Muscle layer of colon (tissue), 2 donors: ENCODE results near the gene CTSH.

Experiments
- H3K27ac ChIP-seq: one replicate; pipeline ENCODE4 v1.7.0; 2013; ENCODE audit warnings: low read depth, mild to moderate bottlenecking, low read length, moderate library complexity
- H3K27me3 ChIP-seq, 2 donors: one replicate each; pipeline ENCODE4 v1.7.0; 2013; ENCODE audit warnings: low read length in 2 of 2, mild to moderate bottlenecking in 2 of 2; ENCODE audit not compliant: insufficient read depth in 2 of 2, control insufficient read depth in 1 of 2
- H3K36me3 ChIP-seq: one replicate; pipeline ENCODE4 v1.7.0; 2013; ENCODE audit warnings: mild to moderate bottlenecking, low read length; ENCODE audit not compliant: insufficient read depth
- H3K4me1 ChIP-seq: one replicate; pipeline ENCODE4 v1.7.0; 2013; ENCODE audit warnings: mild to moderate bottlenecking, low read length; ENCODE audit not compliant: insufficient read depth
- H3K4me3 ChIP-seq, 2 donors: one replicate each; pipeline ENCODE4 v1.7.0; 2013; ENCODE audit warnings: low read length in 2 of 2, low read depth in 1 of 2, mild to moderate bottlenecking in 1 of 2, moderate library complexity in 1 of 2
- H3K9ac ChIP-seq: one replicate; pipeline ENCODE4 v1.7.0; 2013; ENCODE audit warnings: low read length
- H3K9me3 ChIP-seq: one replicate; pipeline ENCODE4 v1.7.0; 2013; ENCODE audit warnings: mild to moderate bottlenecking, low read length
- donor health status: abdominal sarcoma.
- donor health status: Adenocarcinoma of cecum.

The CTSH gene

DNA sequence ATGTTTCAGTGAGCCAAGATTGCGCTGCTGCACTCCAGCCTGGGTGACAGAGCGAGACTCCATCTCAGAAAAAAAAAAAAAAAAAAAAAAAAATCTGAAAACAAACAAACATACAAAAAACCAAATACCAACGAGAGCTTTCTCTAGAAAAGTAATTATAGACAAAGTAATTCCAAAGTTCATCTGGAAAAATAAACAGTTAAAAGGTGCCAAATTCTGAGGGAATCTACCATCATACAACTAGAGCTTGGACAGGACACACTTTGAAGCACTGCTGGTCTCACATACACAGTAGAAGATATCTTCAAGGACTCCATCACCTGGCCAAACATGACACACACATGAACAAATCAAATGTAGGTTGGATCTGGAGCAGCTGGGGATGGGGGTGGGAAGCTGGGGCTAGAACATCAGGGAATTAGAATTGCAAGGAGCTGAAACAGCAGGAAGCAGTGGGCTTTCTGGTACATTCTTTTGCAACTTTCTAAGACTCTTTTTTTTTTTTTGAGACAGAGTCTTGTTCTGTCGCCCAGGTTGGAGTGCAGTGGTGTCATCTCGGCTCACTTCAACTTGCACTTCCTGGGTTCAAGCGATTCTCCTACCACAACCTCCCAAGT, 41.1 kb upstream of the CTSH start:
- no peaks in the 10 kb centered on the region for H3K27me3 ChIP-seq
- H3K27ac ChIP-seq = no peak overlapping the region
- H3K36me3 ChIP-seq = no peaks in the 10 kb centered on the region
- no peak overlapping the region for H3K4me3 ChIP-seq
- H3K9me3 ChIP-seq = no peaks in the 10 kb centered on the region
- peaks cover 23% of the 10 kb centered on the region for H3K4me1 ChIP-seq
- no peak overlapping the region for H3K9ac ChIP-seq

DNA sequence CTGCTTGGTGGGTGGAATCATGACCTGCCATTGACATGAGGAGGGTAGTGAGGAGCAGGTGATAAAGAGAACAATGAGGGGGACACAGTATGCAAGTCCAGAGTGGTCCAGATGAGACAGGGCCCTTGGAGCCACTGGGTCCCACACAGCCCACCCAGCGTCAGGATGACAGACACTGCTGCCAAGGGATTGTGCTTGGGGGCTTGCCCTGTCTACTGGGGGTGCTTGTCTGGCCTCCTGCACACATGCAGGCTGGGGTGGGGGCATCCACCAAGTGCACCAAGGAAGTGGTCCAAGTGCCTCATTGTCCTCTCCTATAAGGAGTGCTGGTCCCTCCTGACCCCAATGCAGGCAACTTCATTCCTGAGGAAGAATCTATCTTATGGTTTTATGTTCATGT, 39.2 kb upstream of the CTSH start:
- H3K9ac ChIP-seq = no peak overlapping the region
- peaks cover 12% of the 10 kb centered on the region for H3K4me1 ChIP-seq
- no peaks in the 10 kb centered on the region for H3K36me3 ChIP-seq
- H3K4me3 ChIP-seq = no peak overlapping the region
- H3K27me3 ChIP-seq = no peaks in the 10 kb centered on the region
- no peaks in the 10 kb centered on the region for H3K9me3 ChIP-seq
- H3K27ac ChIP-seq = no peak overlapping the region

GRCh38 chr15:78983146-78983918, 38.5 kb upstream of the CTSH start:
- Histone ChIP-seq H3K27ac (no peak overlapping the region), H3K9ac (no peak overlapping the region), H3K4me1 (peaks cover 5% of the 10 kb centered on the region), H3K27me3 (no peaks in the 10 kb centered on the region), H3K36me3 (no peaks in the 10 kb centered on the region), H3K9me3 (no peaks in the 10 kb centered on the region), H3K4me3 (no peak overlapping the region)

DNA sequence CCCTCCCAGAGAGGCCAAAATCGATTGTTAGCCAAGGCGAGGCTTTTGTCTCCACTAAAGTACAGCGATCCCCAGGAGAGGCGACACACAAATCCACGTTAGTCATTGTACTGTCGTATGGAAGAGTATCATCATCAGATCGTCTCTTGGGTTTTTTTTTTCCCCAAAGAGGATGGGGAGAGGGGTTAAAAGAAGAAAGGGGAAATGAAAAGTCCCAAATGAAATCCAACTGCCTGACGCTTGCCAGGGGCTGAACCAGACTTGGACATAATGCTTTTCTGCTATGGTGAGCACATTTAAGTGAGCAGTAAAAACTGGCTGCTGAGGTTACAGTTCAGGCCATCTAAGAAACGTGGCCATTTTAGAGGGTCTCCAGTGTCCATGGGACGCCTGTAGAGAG, 37.9 kb upstream of the CTSH start:
- Histone ChIP-seq H3K27ac (no peak overlapping the region), H3K4me3 (no peak overlapping the region), H3K9me3 (no peaks in the 10 kb centered on the region), H3K27me3 (no peaks in the 10 kb centered on the region), H3K9ac (no peak overlapping the region), H3K36me3 (no peaks in the 10 kb centered on the region), H3K4me1 (no peaks in the 10 kb centered on the region)

DNA sequence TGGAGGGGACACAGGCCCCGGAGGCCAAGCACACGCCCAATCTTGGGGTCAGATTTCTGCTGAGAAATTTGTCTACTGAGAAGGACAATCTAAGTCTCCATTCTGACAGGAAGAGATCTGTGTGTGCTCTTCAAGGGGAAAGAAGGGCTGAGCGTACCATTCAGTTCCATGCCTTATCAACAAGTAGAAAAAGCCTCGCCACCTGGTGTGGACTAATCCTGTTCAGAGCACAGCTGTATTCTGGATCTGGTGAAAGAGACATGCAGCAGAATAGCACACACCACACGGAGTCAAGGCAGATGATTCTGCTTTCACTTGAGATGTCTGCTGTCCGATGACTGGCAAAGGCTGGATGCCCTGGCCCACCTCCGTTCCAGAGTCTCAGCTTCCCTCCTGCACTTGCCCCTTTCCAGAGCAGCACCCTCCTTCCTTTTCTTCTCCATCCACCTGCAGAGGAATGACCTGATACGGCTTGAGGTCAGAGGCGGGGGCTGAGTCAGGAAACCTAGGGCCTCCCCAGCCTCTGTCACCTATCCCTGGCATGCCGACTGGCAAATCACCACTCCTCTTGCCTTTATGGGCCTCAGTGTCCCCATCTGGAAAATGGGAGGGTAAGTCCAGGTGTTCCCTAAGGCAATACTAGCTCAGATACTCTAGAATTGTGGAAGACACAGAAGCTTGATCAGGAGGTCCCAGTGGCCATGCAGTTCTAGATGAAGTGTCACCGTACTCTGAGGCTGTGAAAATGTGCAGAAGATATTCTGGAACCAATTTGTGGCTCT, 36.9 kb upstream of the CTSH start:
- H3K27me3 ChIP-seq = no peaks in the 10 kb centered on the region
- no peak overlapping the region for H3K27ac ChIP-seq
- H3K9me3 ChIP-seq = no peaks in the 10 kb centered on the region
- no peaks in the 10 kb centered on the region for H3K4me1 ChIP-seq
- H3K36me3 ChIP-seq = no peaks in the 10 kb centered on the region
- H3K9ac ChIP-seq = no peak overlapping the region
- H3K4me3 ChIP-seq = no peak overlapping the region

- H3K4me1 ChIP-seq = no peaks in the 10 kb centered on the region
- H3K4me3 ChIP-seq = no peak overlapping the region
- H3K27ac ChIP-seq = no peak overlapping the region
- no peaks in the 10 kb centered on the region for H3K36me3 ChIP-seq
- H3K9me3 ChIP-seq = no peaks in the 10 kb centered on the region
- no peak overlapping the region for H3K9ac ChIP-seq
- no peaks in the 10 kb centered on the region for H3K27me3 ChIP-seq
Observed at GRCh38 chr15:78979456-78980320, 34.8 kb upstream of the CTSH start.

DNA sequence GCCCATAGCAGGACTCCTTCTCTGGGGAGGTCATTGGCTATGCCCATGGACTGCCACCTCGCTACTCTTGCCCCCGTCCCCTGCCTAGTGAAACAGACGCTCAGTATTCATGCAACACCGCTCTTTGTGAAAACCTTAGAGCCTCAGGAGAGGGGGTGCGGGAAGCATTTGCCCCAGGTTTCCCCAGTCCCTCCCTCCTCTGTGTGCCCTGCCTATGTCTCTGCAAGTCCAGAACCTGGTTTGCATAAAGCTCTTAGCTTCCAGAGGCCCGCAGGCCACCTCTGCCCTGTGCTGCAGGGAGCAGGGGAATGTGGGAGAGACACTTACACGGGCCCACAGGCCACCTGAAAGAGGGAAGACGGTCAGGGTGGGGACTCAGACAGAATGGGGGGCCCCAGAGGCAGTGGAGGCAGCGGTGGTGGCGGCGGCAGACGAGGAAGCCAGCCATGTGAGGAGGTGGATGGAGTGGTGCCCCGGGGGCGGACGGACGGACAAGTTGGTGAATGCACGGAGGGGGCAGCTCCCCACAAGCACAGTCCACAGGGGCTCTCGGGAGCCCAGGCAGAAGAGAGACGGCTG, 33.8 kb upstream of the CTSH start:
- H3K27me3 ChIP-seq = no peaks in the 10 kb centered on the region
- H3K9ac ChIP-seq = no peak overlapping the region
- H3K9me3 ChIP-seq = no peaks in the 10 kb centered on the region
- H3K36me3 ChIP-seq = no peaks in the 10 kb centered on the region
- H3K4me1 ChIP-seq = no peaks in the 10 kb centered on the region
- no peak overlapping the region for H3K27ac ChIP-seq
- no peak overlapping the region for H3K4me3 ChIP-seq

- Histone ChIP-seq H3K27me3 (no peaks in the 10 kb centered on the region), H3K36me3 (no peaks in the 10 kb centered on the region), H3K4me1 (no peaks in the 10 kb centered on the region), H3K27ac (no peak overlapping the region), H3K9me3 (no peaks in the 10 kb centered on the region), H3K9ac (no peak overlapping the region), H3K4me3 (no peak overlapping the region)
Observed at GRCh38 chr15:78977591-78978347, 32.9 kb upstream of the CTSH start.

DNA sequence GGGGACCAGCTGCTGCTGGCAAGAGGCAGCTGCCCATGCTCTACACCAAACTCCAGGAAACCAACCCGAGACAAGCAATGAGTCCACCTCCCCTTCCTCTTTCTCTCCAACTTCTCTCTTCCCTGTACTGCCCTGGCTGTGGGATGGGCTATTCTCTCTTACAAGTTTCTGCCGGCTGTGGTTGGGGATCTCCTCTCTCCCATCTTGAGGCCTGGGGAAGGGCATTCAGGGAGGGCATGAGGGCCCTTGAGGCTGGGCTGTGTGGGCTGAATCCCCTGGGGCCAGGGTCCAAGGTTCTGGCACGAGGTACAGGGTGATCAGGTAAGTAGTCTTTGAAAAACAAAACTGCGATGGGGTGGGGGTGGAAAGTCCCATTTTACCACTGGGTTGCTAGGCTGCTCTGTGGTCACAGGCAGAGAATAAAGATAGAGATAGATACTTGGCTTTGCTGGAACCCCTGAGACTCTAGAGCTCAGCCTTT, 32.3 kb upstream of the CTSH start:
- no peak overlapping the region for H3K9ac ChIP-seq
- no peaks in the 10 kb centered on the region for H3K36me3 ChIP-seq
- H3K27me3 ChIP-seq = no peaks in the 10 kb centered on the region
- no peaks in the 10 kb centered on the region for H3K9me3 ChIP-seq
- no peak overlapping the region for H3K4me3 ChIP-seq
- no peaks in the 10 kb centered on the region for H3K4me1 ChIP-seq
- no peak overlapping the region for H3K27ac ChIP-seq

DNA sequence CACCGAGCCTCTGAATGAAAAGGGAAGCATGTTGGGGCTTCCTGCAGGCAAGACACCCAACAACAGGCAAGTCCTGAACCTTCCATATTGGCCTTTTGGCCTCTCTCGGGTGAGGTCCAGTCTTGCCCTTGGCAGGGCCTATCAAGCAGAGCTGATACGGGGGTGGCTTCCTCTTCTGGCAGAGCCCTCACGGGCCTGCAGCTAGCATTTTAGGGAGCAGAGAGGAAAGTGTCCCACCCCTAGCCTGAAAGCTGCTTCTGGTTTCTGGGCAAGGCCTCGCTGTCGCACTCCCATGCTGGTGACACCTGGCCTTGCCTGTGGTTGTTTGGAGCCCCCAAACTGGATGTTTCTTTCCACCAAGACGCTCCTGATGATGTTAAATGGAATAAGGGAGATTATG, 31.8 kb upstream of the CTSH start:
- Histone ChIP-seq H3K27ac (no peak overlapping the region), H3K4me1 (no peaks in the 10 kb centered on the region), H3K9ac (no peak overlapping the region), H3K9me3 (no peaks in the 10 kb centered on the region), H3K4me3 (no peak overlapping the region), H3K27me3 (no peaks in the 10 kb centered on the region), H3K36me3 (no peaks in the 10 kb centered on the region)
